GF-D8 (cell line): ENCODE measurements around the gene CGNL1.

Experiments used
- DNase-seq: peaks from one replicate; lab custom pipeline; 2025; lab: John Stamatoyannopoulos, UW

CGNL1 gene

DNA sequence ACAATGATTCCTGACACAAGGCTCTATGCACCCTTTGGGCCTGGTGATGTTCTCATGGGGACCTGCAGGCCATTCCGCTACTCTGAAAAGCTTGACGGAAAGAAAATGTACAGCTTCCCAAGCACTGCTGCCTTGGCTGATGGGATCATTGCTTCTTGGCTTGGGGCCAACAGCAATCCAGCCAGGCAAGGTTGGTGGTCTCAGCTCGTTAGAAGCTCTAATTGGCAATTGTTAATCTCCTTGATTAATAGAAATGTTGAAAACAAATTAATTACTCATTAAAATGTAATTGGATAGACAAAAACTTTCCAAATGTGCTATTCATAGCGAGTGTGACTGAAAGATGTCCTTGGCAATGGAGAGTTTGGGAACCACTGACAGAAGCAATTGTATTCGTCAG is 199.1 kb downstream of the CGNL1 start:
- DNase-seq: no peak

DNA sequence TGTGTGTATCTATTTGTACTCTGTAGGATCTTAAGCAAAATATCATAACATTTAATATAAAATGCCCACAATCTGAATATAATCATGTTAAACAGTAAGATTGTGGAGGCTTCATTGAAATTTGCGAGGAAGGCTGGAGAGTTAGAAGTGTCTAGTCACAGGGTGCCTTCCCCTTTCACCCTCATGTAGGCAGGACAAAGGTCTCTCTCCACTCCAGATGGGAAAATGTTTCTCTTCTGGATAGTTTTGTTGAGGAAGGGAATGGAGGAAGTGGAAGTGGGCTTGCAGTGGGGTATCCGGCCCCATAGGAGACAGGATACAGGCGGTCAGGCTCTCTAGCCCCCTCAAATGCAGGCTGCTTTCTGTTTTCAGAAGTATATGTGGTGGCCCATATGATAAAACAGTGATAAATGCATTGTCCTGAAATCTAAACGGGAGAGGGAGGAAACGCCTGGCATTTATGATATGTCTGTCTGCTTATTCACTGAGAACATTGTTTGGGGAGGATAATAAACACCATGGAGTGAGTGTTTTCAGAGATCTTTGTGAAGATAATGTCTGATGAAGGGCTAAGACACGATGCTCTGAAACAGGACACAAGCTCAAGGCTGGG is 202.1 kb downstream of the CGNL1 start:
- no peak for DNase-seq

DNA sequence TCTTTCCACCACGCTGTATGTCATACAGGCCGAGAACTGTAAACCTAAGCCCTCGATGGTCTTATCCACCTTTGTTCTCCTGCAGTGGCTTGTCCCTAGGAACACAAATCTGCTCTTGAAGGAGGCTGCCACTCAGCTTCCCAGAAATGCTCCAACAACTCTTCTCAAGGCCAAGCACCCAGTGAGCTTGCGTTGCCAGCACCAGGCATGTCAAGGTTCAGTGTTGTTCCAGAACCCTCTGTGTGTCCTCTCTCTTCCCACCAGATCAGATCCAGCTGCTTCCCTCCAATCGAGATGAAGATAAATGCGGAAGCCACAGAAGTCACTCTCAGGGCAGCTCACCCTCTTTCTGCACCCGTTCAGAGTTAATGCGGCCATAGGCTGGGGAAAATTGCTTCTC is 204.1 kb downstream of the CGNL1 start:
- no peak for DNase-seq

DNA sequence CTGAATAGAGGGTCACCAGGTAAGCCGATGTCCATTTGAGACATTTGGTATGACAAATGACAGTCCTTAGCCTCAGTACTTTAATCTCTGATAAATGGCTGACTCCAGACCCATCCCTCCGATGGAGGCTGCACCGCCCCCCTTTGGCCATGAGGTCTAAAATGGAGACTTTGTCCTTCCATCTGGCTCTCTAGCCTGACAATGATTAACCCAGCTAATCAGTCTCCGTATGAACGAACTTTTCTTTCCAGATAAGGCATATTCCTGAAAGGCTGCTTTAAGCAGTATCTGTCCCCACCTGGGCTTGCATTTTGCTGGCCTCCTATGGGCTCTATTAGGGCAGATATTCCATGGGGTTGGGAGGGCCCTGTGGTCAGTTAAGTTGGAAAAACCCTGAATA is 204.6 kb downstream of the CGNL1 start:
- DNase-seq: no peak

DNA sequence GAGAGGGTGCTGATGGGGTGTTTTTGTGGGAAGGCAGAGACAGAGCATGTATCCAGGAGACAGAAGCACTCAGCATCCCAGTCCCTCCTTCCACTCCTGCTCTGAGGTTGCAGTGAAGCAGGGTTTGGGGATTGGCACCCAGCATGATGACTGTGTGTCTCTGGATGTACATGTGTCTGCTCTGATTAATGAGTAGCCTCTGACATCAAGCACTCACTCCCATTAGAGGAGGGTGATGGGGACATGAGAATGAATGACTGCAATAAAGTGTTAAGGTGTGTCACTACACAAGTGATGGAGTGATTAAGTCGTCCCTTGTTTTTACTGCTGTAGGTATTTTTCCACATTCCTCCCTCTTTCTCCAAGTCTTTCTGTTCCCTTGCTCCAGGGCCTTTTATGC is 205.8 kb downstream of the CGNL1 start:
- no peak for DNase-seq

DNA sequence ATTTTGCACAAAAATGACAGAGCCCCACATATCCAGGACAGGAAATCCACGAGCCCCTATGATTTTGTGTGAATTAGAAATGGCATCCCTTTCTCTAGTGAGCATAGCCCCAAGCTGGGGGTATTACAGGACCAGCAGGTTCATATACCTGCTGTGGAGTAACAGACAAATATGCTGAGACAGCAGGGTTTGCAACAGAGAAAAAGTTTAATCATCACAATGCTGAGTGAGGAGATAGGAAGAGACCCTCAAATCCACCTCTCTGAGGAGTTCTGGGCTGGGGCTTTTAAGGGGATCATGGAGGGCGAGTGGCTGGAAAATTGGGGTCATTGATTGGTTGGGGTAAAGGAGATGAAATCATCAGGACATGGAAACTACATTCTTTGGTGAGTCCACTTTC is 207.0 kb downstream of the CGNL1 start:
- no peak for DNase-seq

DNA sequence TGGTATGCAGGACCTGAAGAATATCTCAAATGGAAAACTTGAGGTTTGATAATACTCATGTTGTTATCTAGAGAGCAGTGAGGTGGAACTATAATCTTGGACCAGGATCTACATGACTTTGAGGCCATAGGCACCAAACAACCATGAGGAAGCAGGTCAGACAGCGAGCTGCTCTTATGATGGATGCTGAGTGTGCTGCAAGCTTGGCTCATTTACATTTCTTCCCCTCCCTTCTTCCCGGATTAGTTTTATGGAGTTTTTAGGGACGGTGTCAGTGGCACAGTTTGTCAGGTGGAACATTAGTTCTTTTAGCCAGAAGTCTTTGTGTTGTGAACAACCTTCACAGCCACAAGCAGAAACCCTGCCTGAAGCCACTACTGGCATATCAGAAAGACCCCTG is 207.4 kb downstream of the CGNL1 start:
- no peak for DNase-seq

DNA sequence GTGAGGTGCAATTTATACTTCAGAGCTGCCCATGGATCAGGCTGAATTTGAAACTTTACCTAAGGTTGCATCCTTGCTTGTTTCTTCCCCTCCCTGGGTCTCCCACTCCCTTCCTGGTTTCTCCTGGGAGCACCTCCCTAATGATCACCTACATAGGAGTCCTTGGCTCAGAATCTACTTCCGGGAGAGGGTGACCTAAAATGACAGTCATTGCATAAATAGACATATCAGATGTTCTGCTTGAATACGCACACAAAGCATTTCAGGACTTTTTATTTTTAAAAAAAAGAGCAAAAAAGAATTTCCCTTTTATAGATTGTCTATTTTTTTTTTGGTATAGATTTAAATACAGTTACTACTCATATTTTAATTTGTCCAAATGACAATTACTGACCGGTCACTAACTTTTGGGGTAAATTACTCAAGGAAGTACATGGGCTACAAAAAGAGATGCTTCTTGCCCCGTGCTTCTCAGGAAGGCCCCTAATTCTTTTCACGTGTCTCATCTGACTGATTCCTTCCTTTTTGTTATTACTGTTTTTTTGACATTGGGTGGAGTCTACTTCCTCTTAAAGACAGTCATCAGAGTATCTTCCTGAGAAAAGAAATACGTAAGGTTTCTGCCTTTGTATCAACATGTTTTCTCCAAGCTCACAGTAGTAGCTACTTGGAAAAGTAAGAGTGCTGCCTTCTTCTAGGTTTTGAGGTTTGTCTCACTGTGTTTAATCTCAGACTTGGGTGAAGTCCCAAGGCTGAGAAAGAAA is 210.5 kb downstream of the CGNL1 start:
- DNase-seq: no peak

DNA sequence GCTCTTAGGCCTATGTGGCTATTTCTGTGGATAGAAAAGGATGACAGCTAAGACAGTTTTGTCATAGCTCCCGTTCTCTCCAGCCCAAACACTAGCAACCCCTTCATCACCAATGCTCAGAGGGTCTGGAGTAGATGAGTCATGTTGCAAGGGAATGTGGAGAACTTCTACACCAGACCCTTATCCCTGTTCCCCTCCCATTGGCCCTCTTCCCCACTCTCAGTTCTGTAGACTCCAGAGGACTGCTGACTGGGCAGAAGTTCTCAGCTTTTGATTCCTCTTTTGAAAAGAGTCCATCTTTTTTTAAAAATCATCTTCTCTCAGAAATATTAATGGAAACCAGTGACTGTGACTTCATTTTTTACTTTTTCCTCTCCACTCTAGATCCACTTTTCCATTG is 213.0 kb downstream of the CGNL1 start:
- no peak for DNase-seq

DNA sequence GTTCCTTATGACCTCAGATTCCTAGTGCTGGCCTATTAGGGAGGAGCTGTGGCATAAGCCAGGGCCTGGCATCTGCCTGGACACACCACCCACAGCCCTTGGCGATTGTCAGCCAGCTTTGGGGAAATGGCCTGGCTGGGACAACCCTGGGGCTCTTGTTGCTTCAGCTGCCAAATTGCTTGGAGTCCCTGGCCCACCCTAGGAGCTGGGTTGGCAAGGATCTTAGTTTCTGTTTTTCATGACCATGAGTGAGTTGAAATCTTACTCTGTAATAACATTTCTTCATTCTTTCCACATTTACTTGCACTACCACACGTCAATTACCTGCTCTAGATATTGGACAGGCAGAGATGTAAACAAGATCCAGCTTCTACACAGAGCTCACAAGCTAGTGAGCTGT is 213.4 kb downstream of the CGNL1 start:
- DNase-seq: no peak

DNA sequence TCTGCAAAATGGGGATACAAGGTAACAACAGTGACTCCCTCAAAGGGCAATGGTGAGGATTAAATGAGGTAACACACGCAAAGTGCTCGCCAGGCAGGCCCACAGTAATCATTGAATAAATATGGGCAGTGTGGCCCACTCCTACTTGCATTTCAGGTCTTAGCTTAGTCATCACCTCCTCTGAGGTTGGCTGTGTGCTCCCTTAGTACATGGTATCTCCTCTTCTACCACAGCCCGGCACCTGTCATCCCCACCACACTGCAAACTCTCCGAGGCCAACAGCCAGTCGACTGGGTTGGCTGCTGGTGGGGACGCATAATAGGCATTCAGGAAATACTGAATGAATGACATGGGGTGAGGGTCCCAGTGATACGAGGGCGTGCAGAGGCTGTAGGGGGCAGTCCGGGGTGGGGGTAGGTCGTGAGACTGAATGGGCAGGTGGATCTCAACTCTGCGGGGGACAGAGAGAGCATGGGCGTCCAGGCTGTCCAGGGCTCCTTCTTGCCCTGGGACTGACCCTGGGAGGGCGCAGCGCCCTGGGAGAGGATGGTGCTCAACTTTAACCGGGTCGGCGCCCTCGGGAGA is 215.0 kb downstream of the CGNL1 start:
- no peak for DNase-seq

DNA sequence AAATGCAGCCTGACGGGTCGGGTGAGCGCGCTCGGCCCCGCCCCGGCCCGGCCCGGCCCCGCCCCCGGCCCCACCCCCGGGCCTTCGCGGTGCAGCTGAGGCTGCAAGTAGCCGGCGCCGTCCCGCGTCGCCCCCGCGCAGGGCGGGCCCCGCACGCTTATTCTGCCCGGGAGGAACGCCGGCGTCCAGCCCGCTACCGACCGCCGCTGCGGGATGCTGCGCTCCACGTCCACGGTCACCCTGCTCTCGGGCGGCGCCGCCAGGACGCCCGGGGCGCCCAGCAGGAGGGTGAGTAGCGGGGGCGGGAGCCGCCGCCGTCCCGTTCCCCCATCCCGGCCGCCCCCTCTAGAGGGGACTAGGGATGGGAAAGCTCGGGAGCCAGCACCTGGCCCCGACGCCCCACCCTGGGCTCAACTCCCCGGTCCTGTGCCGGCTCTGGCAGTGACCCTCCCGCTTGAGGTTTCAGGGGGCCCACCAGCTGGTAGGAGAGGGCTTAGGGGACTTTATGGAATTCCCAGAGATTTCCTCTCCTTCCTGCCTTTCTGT is 215.6 kb downstream of the CGNL1 start, which contains the start of gene MYZAP:
Gene MYZAP (plus strand): TSS at position 83 of the 546 bp plus-strand sequence. CDS start 131 bp downstream, at position 214.
- DNase-seq: no peak

DNA sequence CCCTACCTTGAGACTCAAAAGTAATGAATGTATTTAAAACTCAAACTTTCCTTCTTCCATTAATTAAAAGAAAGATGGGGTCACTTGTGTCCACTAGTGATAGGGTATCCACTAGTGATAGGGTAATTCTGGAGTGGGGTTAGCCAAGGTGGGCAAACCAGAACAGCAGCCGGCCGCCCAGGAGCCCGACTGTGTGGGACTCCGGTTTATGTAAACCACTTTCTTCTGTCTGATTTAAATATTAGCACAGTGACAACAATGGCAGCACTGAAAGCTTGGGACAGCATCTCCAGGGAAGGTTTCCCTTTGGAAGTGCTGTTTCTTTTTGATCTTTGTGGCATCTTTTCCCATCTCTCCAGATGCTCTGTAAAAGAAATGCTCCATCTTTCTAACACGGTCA is 216.1 kb downstream of the CGNL1 start:
- no peak for DNase-seq

DNA sequence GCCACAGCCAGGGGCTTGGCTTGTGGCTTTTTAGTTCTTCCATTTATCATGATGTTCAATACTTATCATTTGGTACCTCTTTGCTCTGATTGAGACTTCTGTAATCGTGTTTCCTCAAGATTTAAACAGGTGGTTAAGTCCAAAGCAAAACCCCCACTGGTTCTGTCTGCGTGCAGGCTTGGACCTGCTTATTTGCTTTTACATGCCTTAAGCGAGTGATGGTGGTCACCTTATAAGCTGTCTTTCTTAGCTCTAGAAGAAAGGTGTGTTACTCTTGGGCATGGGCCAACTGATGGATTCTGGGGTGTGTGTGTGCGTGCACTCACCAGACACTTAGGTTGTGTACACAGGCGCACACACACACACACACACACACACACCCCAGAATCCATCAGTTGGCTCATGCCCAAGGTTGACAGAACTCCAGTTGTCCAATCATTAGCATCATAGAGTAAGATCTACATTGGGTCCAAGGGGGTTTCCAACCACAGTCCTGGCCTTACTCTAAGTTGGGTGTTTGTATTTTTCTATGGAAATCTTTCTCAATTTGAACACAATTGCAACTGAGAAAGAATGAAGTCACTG is 216.6 kb downstream of the CGNL1 start:
- no peak for DNase-seq

DNA sequence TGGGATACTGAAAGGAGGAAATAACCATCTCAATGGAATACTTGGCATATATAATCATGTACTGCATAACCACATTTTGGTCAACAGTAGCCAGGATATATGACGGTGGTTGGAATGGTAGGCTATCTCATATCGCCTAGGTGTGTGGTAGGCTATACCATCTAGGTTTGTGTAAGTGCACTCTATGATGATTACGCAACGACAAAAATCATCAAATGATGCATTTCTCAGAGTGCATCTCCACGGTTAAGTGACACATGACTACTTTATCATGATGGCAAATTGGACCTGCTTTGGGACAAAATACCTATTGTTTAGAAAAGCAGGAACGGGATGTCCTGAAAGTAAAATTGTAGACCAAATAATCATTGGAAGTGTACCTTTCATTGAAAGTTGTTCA is 218.2 kb downstream of the CGNL1 start:
- DNase-seq: no peak

DNA sequence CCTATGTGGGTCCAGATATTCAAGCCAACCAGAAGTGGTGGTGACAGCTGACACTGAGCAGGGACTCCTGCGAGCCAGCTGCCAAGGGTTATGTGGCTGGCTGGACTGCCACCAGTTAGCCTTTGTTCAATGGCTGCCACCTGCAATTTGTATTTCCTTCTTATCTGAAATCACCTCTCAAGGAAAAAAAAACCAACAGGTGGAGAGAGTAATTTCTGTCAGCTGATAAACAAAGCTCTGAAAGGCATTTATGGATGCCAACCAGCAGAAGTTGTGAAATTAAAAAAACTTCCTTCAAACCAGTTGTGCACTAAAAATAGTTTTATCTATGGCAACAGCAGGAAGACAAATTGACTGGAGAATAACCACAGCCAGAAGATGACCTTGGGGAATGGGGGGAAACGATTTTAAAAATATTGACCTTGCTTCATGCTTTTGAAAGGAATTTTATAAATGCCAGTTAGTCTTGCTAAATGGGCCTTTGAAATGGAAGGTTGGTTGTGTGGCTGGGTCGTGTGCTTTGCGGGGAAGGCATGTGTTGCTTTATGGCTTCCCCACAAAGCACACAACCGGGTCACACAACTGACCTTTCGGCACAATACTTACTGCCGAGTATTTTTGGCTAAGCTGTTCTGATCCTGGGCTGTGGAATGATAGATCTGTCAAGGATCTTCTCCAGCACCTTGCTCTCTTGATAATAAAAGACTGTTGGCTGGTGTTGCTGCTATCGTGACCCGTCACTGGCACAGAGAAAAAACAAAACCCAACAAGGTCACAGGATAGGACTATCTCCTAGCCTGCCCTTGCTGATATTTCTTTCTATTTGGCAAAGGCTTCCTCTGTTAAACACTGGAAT is 218.9 kb downstream of the CGNL1 start:
- peak; percentile 4 for DNase-seq

DNA sequence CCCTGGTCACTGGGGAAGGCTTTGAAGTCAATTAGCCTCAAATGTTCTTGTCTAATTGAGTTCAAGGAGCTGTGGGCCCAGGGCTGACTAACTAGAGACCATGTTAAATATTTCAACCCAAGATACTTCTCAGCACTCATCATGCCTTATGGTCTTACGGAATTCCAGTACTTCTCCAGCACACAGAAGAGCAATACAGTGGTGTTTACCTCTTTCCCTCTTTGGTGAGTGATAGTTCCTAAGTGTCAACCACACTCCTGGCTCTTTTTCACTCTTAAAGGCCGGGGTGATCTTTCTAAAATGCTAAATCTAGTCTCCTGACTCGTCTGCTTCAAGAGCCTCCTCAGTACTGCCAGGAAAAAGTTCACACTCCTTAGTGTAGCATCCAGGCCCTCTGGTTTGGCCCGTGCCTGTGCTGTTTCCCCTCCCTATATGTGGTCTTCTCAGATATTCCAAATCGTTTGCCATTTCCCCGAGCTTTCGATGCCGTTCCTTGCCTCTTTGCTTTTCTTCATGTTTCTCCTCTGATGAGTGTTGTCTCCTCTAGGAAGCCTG is 220.1 kb downstream of the CGNL1 start:
- no peak for DNase-seq

DNA sequence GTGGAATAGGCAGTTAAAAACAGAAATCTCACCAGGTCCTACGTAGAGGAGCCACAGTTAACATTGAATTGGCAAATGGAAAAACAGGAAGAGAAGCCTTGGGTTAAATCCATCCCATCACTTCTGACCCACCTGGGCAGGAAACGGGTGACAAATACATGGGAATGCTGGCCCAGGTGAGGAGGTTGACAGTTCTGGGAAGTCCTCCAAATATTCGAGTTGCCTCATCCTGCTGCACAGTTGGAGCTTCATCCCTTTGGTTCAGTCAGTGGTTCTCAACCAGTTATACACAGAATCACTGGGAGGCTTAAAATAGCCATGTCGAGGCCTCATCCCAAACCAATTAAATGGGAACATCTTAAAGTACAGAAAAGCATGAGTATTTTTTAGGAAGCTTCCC is 220.7 kb downstream of the CGNL1 start:
- no peak for DNase-seq

DNA sequence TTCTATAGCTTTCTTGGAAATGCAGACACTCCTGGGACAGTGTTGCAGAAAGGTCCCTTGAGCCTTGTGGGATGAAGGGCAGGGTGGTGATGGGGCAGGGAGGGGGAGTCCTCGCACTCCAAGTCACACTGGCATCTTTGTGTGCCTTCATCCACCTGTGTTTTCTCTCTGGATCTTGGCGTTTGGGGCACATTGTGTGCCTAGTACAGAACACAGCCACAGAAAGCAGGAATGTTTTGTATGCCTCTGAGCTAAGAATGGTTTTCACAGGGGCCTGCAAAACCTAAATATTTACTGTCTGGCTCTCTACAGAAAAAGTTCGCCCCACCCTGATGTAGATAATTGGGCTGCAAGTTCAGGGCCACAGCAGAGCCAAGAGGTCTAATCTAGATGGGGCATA is 221.1 kb downstream of the CGNL1 start:
- no peak for DNase-seq

DNA sequence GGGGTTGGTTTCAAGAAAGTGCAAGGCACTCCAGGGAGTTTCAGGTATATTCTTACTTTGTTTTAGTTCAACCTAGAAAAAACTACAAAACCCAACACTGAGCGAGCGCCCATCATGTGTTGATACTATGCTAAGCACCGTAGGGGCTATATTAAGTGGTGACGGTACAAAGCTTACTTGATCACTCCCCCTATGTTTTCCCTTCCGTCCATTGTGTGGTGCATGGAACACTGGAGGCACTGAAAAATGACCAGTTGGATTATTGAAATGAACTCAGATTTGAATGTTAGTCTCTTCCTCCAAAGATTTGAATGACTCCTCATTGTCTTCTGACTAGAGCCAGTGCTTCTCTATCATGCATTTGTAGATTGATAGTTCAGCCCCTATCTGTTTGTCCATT is 222.0 kb downstream of the CGNL1 start:
- DNase-seq: no peak

DNA sequence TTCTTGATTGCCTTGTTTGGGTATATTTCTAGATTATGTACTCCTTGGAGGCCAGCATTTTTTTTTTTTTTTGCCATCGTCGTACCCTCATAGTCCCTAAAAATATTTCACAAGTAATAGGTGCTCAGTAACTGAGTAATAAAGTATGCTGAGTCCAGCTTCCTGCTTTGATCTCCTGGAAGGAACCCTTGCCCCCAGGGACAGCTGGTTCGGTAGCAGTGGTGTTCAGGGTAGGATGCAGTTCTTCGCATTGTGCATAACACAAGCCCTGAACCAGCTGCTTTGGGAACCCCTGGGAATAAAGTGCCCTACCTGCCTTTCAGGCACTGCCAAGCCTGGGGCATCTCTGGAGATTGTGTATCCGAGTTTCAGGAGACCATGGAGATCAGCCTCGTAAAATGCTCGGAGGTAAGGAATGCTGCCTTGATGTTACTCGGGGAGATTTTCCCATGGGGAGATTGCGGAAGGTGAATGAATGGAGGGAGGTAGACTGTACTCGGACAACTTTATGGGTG is 223.0 kb downstream of the CGNL1 start:
- DNase-seq: no peak
